Measurements from ENCODE around the gene PRKN.

Gene PRKN

GRCh38 chr6:162306616-162307015 lies 420.9 kb downstream of the PRKN start:
- H3K4me3 ChIP-seq (ENCODE audit: low read depth, low read length) = no peak overlapping the region
- TF ChIP-seq POLR2A (IDR thresholded peaks at IDR 0.05; ENCODE audit: extremely low read depth, insufficient read length) = no peak
- no peak for TF ChIP-seq MYC (IDR thresholded peaks at IDR 0.05; ENCODE audit: low read depth, low read length)
- no peak for TF ChIP-seq CTCF (IDR thresholded peaks at IDR 0.05; ENCODE audit: low read depth, low read length)
- TF ChIP-seq MAX (IDR thresholded peaks at IDR 0.05; ENCODE audit: low read depth, low read length) = no peak

GRCh38 chr6:162301128-162301527 lies 426.4 kb downstream of the PRKN start:
- no peak for TF ChIP-seq POLR2A (IDR thresholded peaks at IDR 0.05; ENCODE audit: extremely low read depth, insufficient read length)
- no peak for TF ChIP-seq MYC (IDR thresholded peaks at IDR 0.05; ENCODE audit: low read depth, low read length)
- TF ChIP-seq MAX (IDR thresholded peaks at IDR 0.05; ENCODE audit: low read depth, low read length) = no peak
- no peak for TF ChIP-seq CTCF (IDR thresholded peaks at IDR 0.05; ENCODE audit: low read depth, low read length)
- no peak overlapping the region for H3K4me3 ChIP-seq (ENCODE audit: low read depth, low read length)
- no peak for DNase-seq (ENCODE audit: low read depth)

More at GRCh38 chr6:162306616-162307015, 420.9 kb downstream of the PRKN start:
- no peak for DNase-seq (ENCODE audit: low read depth)

- no peak for DNase-seq (ENCODE audit: low read depth)
- TF ChIP-seq MYC (IDR thresholded peaks at IDR 0.05; ENCODE audit: low read depth, low read length) = no peak
- TF ChIP-seq POLR2A (IDR thresholded peaks at IDR 0.05; ENCODE audit: extremely low read depth, insufficient read length) = no peak
- TF ChIP-seq MAX (IDR thresholded peaks at IDR 0.05; ENCODE audit: low read depth, low read length) = no peak
- no peak for TF ChIP-seq CTCF (IDR thresholded peaks at IDR 0.05; ENCODE audit: low read depth, low read length)
- H3K4me3 ChIP-seq (ENCODE audit: low read depth, low read length) = no peak overlapping the region
Observed at GRCh38 chr6:162294029-162294428, 433.5 kb downstream of the PRKN start.

- H3K4me3 ChIP-seq (ENCODE audit: low read depth, low read length) = no peak overlapping the region
- DNase-seq (ENCODE audit: low read depth) = no peak
- TF ChIP-seq POLR2A (IDR thresholded peaks at IDR 0.05; ENCODE audit: extremely low read depth, insufficient read length) = no peak
- TF ChIP-seq MAX (IDR thresholded peaks at IDR 0.05; ENCODE audit: low read depth, low read length) = no peak
- no peak for TF ChIP-seq CTCF (IDR thresholded peaks at IDR 0.05; ENCODE audit: low read depth, low read length)
- TF ChIP-seq MYC (IDR thresholded peaks at IDR 0.05; ENCODE audit: low read depth, low read length) = no peak
Observed at GRCh38 chr6:162292915-162293314, 434.7 kb downstream of the PRKN start.

GRCh38 chr6:162290846-162291465 lies 436.6 kb downstream of the PRKN start:
- no peak for DNase-seq (ENCODE audit: low read depth)
- TF ChIP-seq MYC (IDR thresholded peaks at IDR 0.05; ENCODE audit: low read depth, low read length) (no peak), MAX (IDR thresholded peaks at IDR 0.05; ENCODE audit: low read depth, low read length) (no peak), POLR2A (IDR thresholded peaks at IDR 0.05; ENCODE audit: extremely low read depth, insufficient read length) (no peak), CTCF (IDR thresholded peaks at IDR 0.05; ENCODE audit: low read depth, low read length) (no peak)
- H3K4me3 ChIP-seq (ENCODE audit: low read depth, low read length) = no peak overlapping the region
